Stimulated activated naive CD4-positive, alpha-beta T cell treated with Interleukin-2 at 50 U/mL for 16 hours (primary cell): ENCODE data around the gene CIC.

Experiments
- DNase-seq: peaks from one replicate; lab custom pipeline; 2025; lab: John Stamatoyannopoulos, UW

CIC gene

DNA sequence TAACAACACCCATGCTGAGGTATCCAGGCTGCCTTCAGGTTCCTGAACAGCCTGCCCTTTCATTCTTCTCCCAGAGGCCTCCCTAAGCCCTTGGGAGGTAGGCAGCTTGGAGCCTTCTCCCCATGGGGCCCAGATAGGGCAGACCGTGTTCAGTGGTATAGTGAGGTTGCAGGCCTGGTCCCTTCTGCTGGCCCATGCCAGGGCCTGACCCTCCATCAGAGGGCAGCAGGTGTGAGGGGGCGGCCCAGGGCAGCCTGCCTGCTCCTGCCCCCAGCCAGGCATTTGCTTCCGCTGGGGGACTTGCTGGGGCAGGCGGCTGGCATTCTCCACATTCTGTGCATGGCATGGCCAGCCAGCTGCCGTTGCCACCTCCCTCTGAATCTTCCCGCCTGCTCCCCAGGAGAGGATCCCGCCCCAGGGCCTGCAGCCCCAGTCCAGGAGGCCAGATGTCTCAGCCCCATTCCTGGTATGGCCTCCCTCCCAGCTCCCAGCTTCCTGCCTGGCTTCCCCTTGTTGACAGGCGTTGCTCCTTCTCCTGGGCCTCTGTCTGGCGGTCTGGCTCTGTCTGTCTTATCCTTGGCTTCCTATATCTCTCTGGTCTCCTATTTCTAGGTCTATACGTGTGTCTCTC is 8.9 kb downstream of the CIC start:
- no peak for DNase-seq

DNA sequence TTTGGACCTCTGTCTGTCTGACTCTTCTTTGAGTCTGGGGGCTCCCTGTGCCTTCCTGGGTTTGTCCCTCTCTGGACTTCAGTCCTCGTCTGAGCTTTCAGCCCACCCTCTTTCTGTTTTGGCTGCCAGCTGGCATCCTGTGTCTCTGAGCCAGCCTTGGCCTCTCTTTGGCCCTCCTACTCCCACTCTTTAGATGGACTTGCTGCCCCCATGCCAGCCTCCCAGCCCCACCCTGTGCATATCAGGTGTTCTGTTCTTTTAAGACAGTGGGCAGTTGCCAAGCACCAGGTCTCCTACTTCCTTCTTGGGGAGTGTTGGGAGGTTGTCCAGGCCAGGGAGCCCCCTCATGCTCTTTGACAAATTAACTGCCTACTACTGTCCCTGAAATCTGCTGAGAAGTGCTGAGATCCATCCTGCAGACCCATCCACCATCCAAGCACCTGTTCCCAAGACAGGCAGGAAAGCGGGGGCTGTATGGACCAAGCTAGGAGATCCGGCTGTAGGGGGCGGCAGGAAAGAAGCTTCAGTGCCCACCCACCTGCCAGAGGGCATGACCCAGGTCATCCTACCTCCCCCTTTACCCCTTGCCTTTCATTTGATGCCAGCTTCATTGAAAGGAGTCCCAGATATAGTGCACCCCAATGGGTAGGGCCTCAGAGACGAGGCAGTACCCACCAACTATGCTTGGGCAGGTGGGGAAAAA is 9.6 kb downstream of the CIC start:
- DNase-seq = no peak

DNA sequence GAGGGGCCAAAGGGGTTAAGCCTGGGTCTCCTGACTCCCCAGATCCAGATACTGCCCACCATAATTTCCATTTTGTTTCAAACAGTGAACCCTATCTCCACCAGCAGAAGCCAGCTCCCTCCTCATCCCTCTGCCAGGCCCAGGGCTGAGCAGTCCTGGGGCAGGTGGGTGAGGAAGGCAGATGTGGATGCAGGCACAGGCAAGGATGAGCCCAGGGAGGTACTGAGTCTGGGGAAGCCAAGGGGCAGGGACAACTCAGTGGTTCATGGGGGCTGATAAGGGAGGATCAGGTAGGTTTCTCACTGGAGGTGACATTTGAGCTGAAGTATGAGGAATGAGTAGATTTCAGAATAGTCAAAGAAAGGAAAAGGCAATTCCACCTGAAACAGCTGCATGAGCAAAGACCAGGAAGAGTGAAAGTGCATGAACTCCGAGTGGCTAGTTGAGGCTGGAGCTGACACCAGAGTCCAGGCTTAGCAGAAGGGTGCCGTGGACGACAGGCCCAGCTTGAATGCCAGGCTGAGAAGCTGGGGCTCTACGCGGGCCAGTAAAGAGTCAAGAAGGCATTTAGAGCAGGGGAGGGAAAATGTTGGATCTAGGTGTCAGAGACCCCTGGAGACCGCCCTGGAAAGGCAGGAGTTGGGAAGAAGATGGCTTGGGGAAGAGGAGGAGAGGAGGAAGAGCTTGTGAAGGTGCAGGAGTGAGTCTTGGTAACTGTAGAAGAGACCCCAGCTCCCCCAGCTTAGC is 10.3 kb downstream of the CIC start:
- DNase-seq = no peak

DNA sequence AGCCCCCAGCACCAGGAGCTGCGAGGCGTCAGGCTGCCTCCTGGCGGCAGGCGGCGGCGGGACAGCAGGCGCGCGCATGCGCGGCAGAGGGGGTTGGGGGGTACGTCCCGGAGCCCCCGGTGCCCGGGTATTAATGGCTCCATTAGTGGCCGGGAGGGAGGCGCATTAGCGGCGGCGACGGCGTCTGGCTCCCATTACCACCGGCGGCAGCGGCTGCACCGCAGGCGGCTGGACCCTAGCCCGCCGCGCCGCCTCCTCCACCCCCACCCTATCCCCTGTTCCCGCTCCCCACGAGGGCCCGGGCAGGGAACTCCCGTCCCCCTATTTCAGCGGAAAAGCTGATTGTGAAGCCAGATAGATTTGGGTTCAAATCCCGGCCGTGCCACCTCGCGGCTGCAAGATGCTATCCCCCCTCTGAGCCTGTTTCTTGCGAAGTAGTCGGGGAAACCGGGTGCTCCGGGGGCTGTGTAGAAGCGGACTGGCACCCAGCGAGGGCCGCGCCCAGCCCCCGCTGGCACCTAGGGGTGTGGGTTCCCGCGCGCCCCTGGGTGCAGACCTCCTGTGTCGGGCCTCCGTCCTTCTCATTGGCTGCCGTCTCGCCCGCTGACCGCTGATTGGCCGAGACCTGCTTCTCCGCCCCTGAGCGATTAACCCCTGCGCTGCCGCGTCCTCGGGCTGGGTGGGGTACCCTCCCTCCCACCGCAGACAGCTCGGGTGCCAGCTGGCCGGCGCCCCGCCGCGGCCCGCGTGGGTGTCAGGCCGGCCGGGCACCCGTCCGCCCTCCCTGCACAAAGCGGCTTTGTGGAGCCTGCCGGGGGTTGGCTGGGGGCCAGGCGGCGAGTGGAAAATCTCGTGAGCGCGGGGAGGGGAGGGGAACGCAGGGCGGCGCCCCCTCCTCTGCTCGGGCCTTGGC is 11.1 kb downstream of the CIC start:
- DNase-seq = peak; percentile 87

DNA sequence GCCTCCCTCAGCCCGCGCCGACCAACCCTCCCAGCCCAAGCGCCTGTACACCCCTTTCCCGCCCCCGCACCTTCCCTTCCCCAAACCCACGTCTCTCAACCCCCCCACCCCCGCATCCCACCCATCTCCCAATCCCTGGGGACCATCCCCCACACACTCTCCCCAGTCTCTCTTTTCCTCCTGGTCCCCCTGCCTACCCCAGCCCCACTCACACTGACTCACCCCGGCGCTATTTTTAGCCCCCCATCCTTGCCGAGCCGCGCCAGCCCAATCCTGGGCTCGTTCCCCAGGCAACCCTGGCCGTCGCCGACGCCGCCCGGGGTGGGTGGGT is 11.7 kb downstream of the CIC start:
- DNase-seq = peak; percentile 44

DNA sequence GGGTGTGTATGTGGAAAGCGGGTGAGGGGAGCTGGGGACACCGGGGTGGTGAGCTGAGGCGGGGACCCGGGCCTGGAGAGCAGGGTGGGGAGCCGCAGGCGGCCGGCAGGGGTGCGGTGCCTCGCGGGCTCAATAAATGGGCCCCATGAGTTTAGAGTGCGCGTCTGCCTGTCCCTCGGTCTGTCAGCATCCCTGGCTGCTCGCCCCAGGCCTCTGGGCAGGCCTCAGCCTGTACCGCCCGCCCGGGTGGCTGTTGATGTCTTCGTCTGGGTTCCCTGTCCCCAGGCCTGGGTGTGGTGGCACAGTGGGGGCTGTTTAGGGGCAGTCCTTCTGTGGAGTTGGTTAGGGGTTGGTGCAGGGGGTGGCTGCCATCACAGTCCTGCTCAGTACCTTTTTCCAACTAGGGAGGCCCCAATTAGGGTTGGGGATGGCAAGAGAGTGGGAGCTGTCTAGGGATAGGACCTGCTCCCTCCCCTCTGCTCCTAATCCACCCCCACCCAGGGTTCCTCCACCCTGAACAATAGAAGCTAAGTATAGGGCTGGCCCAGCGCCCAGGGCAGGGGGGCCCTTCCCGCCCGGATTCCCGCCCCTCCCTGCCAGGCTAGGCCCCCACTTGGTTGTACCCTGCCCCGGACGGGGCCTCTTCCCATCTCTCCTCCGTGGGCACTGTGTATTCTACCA is 12.2 kb downstream of the CIC start:
- peak; percentile 44 for DNase-seq

DNA sequence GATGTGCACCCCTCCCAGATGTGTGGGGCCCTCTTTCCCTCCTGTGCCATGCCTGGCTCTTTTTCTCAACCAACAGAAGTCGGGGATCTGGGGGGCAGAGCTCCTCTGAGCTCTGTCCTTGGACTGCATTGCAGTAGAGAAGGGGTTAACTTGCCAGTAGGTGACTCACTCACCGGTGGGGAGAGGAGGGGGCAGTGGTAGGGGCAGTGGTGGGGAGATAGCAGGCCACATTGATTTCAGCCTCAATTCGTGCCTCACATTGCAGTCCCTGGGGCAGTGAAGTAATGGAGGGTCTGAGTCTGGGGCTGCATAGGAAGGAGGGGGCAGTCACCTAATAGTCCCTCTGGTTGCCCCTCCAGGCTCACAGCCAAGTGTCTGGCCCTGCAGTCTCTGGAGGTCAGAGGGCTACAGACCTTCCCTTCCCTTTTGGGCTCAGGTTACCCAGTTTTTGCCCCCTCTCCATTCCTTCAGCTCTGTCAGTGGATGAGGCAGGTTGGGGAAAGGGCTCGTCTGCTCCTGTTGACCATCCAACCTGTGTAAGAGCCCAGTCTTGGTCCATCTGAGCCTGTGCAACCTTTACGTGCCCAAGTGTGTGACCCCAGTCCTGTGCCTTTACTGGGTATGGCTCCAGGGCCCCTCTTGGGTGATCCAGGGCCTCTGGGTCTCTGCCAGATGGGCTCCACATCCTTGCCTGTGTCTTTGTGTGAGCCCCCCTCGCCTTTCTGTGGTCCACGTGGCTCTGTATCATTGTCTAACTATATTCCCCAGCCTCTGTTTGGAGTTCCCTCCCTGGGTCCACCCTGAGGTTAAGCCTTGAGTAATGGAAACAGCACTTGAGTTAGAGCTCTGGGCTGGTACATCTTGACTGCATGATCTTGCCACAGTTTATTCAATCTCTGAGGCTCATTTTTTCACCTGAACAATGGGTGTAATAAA is 13.0 kb downstream of the CIC start:
- peak; percentile 6 for DNase-seq

DNA sequence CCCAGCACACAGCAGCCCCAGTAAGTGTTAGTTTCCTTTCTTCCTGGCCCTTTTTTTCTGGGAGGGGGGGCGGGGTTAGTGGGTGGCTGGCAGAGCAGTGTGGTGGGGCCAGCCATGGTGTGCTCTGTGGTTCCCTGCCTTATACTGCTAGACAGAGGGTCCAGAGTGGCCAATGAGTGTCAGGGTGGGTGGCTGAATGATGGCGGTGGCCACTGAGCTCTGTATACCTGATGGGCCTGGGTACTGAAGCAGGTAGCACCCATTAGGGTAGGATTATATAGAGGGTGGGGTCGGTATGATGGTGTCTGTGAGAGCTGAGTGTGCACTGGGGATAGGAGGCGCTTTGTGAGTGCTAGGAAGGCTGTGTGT is 13.8 kb downstream of the CIC start:
- no peak for DNase-seq

DNA sequence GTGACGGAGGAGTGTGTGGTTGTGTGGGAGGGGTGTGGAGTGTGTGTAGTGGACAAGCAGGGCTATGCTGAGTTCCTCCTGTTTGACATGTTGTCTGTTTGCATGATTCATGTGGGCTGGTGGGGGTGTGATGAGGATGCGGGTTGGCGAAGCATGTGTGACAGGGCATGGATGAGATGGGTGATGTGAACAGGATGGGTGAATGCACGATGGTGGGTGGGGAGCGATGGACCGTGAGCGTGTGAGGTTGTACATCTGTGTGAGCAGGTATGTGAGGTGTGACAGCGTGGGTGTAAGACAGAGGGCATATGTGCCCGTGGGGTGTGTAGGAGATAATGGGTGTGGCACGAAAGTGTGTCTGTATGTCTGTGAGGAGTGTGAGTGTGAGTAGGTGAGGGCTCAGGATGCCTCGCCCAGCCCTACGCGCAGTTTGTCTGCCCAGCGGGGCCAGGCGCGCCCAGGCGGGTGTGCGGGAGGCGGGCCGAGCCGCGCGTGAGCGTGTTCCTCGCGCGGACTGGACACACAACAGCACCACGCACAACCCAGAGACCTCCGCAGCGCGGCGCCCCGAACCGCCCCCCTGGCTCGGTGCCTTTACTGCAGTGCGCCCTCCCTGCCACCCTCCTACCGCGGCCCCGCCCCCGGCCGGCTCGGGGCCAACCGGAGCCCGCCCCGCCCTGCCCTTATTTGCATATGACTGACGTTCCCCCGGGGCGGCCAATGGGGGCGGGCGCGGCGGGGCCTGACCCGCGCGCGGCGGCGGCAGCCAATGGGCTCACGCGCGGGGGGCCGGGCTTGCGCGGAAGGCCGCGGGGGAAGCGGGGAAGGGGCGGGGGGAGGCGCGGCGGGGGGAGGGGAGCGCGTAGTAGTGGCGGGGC is 14.4 kb downstream of the CIC start:
- DNase-seq = peak; percentile 95

DNA sequence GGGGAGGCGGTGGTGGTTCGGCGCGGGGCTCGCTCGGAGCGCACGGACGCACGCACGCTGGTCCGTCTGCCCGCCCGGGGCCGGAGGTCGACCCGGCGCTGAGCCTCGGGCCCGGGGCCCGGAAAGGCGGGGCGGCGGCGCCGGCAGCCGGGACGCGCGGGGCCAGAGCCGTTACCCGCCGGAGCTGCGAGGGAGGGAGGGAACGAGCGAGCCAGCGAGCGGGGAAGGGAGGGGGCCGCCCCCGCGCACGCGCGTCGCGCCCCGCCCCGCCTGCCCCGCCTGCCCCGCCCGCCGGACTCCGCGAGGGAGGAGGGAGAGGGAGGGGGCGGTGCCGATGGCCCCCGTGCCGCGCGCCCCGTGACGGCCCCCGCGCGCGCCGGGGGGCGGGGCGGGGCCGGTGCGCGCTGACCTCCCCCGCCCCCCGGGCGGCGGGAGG is 15.0 kb downstream of the CIC start:
- DNase-seq = peak; percentile 81

DNA sequence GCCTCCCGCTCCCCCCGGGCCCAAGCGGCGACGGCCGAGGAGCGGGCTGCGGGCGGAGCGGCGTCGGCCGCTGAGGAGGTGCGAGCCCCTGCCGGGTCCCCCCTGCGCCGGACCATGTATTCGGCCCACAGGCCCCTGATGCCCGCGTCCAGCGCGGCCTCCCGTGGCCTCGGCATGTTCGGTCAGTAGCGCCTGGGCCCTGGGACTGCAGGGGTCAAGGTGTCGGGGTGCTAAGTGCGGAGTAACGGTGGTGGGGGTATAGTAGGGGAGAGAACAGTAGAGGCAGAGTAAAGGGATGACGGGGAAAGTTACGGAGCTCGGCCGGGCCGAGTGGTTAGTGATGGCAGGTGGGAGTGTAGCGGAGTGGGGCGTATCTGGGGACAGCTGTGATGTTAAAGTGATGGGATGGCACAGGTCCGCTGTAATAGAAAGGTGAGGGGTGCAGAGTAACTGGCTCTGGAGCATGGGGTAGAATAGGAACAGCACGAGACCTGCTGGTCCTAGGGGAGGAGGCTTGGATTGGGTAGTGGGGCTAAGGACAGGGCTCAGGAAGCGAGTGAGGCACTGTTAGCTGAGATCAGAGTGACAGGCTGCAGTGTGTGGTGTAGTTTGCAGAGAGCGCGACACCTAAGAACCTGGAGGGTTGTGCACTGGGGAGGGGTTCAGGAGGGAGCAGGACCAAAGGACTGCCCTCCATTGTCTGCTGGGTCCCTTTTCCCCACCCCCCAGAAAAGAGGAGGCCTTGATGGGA is 15.7 kb downstream of the CIC start:
- DNase-seq = no peak

DNA sequence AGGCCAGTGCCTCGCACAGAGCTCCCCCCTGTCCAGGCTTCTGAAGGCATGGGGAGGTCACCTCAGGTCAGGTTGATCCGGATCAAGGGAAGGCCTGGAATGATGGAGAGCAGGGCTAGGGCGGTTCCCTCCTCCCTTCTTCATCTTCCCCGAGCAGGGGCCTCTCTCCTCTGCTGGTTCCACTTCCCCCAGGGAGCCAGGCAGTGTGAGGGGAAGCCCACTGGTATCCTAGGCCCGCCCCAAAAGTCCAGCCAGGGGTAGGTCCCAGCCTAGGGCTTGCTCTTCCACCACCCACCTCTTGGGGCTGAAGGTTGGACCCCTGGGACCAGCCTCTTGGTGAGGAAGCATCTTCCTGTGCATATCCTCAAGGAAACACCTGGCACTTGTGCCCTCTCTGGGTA is 16.5 kb downstream of the CIC start:
- DNase-seq = no peak

DNA sequence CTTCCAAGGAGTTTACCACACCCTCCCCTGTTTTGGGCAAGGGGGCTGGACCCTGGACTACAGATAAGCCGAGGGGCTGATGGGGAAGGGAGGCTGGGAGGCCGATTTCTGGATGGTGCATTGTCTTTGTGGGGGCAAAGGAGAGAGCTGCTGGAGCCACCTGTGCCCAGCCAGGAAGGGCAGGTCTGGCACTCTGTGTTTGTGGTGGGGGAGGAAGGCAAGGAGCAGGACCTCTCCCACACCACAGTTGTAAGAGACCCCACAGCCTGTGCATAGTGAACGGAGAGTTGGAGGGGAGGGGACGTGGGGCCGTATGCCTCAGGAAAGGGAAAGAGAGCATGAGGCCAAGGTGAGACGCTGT is 16.9 kb downstream of the CIC start:
- DNase-seq = no peak

DNA sequence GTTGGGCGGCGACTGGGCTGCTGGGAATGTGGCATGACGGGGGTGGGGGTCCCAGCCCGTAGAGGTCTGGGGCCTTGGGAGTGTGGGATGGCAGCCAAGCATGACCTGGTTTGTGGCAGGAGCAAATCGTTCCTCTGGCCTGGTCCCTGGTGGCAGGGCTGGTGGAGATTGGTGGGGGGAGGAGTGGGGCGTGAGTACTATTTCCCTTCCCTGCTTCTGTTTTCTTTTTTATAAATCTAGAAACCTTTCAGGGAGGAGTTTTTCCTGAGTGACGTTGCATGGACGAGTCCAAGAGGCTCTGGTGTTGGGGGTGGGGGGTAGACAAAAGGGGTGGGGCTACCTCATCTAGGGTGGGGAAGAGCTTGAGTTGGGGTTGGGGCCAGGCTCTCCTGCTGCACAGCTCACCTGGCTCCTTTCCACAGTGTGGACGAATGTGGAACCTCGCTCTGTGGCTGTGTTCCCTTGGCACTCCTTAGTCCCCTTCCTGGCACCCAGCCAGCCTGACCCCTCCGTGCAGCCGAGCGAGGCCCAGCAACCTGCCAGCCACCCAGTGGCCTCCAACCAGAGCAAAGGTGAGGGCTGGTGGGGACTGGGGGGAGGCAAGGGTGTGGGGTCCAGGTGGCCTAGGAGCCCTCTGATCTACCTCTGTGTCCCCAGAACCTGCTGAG is 17.4 kb downstream of the CIC start:
- no peak for DNase-seq

DNA sequence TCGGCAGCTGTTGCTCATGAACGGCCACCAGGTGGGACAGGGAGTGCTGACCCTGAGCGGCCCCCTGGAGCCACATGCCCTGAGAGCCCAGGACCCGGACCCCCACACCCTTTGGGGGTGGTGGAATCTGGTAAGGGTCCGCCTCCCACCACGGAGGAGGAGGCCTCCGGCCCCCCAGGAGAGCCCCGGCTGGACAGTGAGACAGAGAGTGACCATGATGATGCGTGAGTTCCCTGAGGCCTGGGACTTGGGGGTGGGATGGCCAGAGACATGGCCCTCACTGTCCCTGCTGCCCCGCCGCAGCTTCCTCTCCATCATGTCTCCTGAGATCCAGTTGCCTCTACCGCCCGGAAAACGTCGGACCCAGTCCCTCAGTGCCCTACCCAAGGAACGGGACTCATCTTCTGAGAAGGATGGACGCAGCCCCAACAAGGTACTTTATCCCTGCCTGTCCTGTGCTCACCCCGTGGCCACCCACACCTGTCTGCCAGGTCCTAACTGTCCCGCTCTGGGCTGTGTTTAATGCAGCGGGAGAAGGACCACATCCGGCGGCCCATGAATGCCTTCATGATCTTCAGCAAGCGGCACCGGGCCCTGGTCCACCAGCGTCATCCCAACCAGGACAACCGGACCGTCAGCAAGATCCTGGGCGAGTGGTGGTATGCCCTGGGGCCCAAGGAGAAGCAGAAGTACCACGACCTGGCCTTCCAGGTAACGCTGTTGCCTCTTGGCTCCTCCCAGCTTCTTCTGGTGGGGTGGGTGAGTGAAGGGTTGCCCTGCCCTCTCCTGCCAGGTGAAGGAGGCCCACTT is 18.2 kb downstream of the CIC start:
- DNase-seq = no peak

DNA sequence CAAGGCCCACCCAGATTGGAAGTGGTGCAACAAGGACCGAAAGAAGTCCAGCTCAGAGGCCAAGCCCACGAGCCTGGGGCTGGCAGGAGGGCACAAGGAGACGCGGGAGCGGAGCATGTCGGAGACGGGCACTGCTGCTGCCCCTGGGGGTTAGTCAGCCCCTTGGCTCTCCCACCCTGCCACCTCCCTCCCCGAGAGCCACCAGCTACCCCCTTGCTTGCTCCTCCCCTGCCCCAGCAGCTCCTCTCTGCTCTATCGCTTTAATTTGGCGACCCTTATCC is 18.7 kb downstream of the CIC start:
- no peak for DNase-seq

DNA sequence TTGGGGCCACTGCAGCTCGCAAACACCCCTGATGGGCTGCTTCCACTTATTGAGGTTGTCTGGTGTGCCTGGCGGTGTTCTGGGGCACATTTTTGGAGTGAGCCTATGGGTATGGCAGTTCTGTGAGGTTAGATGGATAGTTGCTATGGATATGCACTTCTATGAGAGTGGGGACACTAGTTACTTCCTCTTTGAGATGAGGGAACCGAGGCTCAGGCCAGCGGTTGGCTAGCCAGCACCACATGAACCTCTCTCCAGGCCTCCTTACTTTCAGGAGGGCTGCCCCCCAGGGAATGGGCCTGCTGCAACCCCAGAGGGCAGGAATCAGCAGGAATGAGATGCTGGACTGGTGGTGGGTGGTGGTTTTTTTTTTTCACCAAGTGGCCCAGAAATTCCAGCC is 19.3 kb downstream of the CIC start:
- DNase-seq = no peak
